Activated T-cell treated with anti-CD3 and anti-CD28 coated beads, Interleukin-2, amount 50 U/mL, for 4 hours (primary cell): ENCODE measurements around the gene FOXC2. TPM values are rescaled to one million over a fixed set of nuclear protein-coding genes. Genes with fewer than 3 reads are reported as not detected.

Source experiments
- ATAC-seq, 2 donors: fragments of 200-7000 bp; cut with Tn5 transposase; one replicate each; pipeline ENCODE4 v1.10.0; 2021
- DNase-seq: peaks from one replicate; pipeline ENCODE4 v3.0.0-alpha.2; 2020
- H3K27me3 Mint-ChIP-seq: one replicate; pipeline ENCODE4 v1.8.0; 2021; ENCODE audit warnings: low read depth, mixed read lengths
- H3K36me3 Mint-ChIP-seq: one replicate; pipeline ENCODE4 v1.8.0; 2022; ENCODE audit warnings: mixed read lengths; ENCODE audit not compliant: insufficient read depth
- H3K4me1 Mint-ChIP-seq: one replicate; pipeline ENCODE4 v1.8.0; 2021; ENCODE audit warnings: low read depth, mixed read lengths
- H3K4me3 Mint-ChIP-seq: one replicate; pipeline ENCODE4 v1.8.0; 2021; ENCODE audit warnings: mild to moderate bottlenecking, moderate library complexity, mixed read lengths
- H3K9me3 Mint-ChIP-seq: one replicate; pipeline ENCODE4 v1.8.0; 2021; ENCODE audit warnings: mixed read lengths
- total RNA-seq, 3 donors: library from RNA; stranded (reverse); gene quantifications; one replicate each; pipeline ENCODE4 v1.2.1, GENCODE V29; 2021

FOXC2 gene
- total RNA-seq, 3 donors from 2014 or later = not detected

DNA sequence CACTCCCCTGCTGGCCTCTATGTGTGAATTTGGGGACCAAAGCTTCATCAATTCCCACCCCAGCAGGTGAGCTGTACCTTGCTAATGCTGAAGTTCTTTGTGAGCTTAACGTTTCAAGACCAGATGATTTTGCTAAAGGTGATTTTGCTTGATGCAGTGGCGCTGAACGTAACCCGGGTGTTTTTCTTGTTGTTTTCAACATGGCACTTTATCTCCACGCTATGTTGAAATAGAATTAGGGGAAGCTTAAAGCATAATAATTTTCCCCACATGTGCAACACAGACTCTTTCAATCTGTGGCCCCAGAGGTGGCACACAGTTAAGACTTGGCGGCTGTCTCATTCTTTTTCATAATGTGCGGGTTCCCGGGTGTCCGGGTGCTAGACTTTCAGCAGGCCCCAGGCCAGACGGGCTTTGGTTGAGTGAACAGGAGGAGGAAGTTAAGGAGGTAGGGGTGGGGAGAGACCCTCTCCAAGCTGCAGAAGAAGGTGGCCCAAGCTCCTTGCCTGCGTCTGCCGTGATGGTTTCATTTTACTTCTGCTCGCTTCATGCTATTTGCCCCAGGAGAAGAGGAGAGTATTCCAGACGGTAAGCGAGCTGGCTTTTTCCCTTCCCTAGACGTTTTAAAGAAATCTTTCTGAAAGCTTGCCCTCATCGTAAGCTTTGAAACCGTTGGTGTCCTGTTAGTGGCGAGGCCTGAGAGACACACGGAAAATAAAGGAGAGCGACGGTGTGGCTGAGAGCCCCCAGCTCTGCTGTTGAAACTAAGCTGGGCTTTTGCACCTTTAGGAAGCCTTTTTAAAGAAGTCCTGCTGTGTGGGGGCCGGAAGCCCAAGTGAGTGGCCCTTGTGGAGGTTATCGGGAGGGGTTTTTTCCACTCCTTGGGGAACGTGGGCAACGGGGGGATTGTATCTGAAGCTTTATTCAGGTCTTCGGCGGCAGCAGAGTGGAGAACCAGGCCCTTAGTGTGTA, 4.2 kb downstream of the FOXC2 start:
- Mint-ChIP-seq H3K36me3 (no peaks in the 10 kb centered on the region), H3K27me3 (peaks cover 74% of the 10 kb centered on the region), H3K4me1 (peaks cover 2% of the 10 kb centered on the region), H3K9me3 (no peaks in the 10 kb centered on the region), H3K4me3 (no peak overlapping the region)
- no peak for DNase-seq
- no peak for ATAC-seq

DNA sequence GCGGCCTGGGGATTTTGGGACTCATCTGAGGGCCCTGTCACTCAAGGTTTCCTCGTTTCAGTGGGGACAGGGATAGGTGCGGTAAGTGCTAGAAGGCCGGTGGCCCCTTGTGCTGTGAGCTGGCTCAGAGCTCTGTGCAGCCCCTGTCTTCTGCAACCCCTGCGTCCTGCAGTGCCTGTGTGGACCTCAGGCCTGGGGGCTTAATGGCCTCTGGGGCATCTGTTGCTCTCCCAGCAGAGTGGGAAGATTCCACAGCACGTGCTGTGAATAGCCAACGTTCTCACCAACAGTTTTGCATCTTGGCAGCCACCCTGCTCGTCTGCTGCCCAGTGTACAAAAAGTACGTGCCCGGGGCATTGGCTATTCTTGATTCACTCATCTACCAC, 4.9 kb downstream of the FOXC2 start:
- no peaks in the 10 kb centered on the region for H3K9me3 Mint-ChIP-seq
- no peak for DNase-seq
- ATAC-seq = no peak
- peaks cover 5% of the 10 kb centered on the region for H3K4me1 Mint-ChIP-seq
- H3K4me3 Mint-ChIP-seq = no peak overlapping the region
- H3K27me3 Mint-ChIP-seq = peaks cover 77% of the 10 kb centered on the region
- H3K36me3 Mint-ChIP-seq = no peaks in the 10 kb centered on the region

DNA sequence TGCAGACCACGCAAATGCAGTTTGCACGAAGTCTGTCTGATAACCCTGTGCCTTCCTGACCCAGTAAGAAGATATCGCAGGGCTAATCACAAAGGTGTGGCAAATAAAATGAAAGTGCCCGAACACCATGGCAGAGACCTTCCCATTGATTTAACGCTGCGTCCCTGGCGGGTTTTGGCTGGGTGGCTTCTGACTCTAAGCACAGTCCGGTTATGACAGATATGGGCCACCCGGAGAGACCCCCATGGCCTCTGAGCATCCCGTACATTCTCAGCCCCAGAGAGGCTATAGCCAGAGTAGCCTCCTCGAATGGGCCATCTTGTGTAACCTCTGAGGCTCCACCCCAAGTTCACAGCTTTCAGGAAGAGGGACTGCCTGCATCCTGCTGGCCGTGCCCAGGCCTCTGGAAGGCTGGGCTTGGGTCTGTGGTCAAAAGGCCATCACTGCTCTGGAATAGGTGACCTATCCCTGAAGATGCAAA, 5.5 kb downstream of the FOXC2 start:
- Mint-ChIP-seq H3K27me3 (peaks cover 82% of the 10 kb centered on the region), H3K4me1 (peaks cover 8% of the 10 kb centered on the region), H3K4me3 (no peak overlapping the region), H3K9me3 (no peaks in the 10 kb centered on the region), H3K36me3 (no peaks in the 10 kb centered on the region)
- ATAC-seq (no peak), DNase-seq (no peak)

DNA sequence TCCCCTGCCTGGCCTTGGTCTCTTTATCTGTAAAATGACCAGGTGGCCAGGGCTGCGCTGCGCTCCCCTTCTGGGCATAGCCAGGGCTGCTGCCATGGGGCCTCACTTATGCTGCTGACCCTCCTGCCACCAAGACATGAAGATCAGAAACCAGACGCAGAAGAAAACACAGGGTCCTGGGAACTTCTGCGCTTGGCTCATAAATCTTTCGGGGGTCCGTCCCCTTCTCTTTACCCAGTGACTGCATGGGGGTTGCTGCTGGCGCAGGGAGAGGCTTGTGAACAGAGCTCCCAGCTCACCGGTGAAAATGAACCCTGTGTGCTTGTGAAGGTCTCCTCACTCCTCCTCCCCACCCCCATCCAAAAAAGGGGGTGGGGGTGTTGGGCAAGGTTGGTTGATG, 6.0 kb downstream of the FOXC2 start:
- no peaks in the 10 kb centered on the region for H3K36me3 Mint-ChIP-seq
- no peak overlapping the region for H3K4me3 Mint-ChIP-seq
- H3K27me3 Mint-ChIP-seq = peaks cover 82% of the 10 kb centered on the region
- no peak for ATAC-seq
- H3K9me3 Mint-ChIP-seq = no peaks in the 10 kb centered on the region
- DNase-seq = no peak
- peaks cover 9% of the 10 kb centered on the region for H3K4me1 Mint-ChIP-seq

DNA sequence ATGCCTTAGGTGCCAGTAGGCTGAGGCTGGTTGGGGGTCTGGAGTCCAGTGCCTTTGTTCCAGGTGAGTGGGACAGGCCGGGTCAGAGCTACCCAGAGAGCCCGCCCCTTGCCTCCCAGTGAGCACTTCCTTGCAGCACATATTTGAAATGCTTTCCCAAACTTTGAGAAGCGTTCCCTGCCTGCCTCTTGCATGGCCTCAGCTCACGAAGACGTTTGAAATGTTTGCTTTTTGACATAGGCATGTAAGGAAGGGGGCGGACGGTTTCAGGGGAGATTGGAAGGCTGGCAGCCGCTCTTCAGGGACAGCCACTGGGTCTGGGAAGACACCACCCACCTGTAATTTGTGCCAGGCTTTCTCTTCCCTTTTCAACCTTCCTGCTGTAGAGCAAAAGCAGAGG, 6.6 kb downstream of the FOXC2 start:
- DNase-seq = no peak
- H3K4me3 Mint-ChIP-seq = no peak overlapping the region
- no peaks in the 10 kb centered on the region for H3K9me3 Mint-ChIP-seq

DNA sequence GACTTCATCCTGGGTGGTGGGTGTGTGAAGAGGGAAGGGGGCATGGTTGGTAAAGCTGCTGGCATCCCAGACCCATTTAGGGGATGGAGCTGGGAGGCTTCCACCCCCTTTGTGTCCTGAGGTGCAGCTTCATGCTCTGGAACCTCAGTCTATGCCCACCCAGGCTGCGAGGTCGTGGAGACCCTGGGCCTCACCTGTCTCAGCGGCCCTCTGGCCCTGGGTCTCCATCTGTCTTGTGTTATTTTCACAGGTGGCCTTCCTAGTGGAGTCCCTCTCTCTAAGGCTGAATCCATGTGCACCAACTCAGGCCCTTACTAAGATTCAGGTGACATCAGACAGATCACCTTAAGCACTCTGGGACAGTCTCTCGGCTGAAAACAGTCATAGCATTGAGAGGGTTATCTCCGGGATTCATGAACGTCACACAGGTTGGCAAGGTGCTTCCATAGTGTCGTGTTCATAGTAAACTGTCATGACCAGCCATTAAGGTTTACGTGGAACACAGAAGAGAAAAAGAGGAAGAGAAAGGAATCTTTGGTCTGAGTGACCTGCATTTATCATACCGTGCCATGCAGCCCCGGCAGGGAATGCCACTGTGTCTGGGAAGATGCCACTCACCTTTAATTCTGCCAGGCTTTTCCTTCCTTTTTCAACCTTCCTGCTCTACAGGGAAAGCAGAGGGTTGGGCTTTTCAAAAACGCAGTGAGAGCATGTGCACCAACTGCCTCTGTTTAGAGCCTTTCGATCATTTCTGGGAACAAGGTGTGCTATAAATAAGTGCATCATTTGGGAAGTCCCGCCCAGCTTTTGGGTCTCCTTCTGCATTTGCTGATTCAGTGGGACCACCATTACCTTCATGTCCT, 7.2 kb downstream of the FOXC2 start:
- Mint-ChIP-seq H3K27me3 (peaks cover 89% of the 10 kb centered on the region), H3K9me3 (no peaks in the 10 kb centered on the region), H3K4me1 (peaks cover 13% of the 10 kb centered on the region), H3K4me3 (no peak overlapping the region), H3K36me3 (no peaks in the 10 kb centered on the region)
- ATAC-seq = no peak
- no peak for DNase-seq

More for the DNA sequence above, 6.6 kb downstream of the FOXC2 start:
- no peak for ATAC-seq
- H3K27me3 Mint-ChIP-seq = peaks cover 88% of the 10 kb centered on the region
- peaks cover 11% of the 10 kb centered on the region for H3K4me1 Mint-ChIP-seq
- no peaks in the 10 kb centered on the region for H3K36me3 Mint-ChIP-seq

DNA sequence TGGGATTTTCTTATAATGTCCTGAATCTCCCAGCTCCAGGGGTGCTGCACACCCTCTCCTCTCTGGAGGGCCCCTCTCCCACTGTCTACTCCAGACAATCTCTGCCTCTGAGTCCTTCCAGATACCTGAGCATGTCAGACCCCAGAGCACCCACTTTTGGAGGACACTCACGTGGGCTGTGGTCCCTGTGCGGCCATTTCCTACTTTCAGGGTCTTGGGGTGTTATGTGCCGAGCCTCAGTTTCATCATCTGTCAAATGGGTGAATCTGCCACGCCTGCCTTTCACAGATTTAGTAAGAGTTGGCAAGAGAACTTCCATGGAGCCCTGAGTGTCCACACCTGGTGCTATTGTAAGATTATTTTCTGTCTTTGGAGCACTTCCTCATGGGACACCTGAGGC, 8.0 kb downstream of the FOXC2 start:
- Mint-ChIP-seq H3K27me3 (peaks cover 85% of the 10 kb centered on the region), H3K9me3 (no peaks in the 10 kb centered on the region), H3K36me3 (no peaks in the 10 kb centered on the region), H3K4me1 (peaks cover 13% of the 10 kb centered on the region), H3K4me3 (no peak overlapping the region)
- ATAC-seq (no peak), DNase-seq (no peak)

DNA sequence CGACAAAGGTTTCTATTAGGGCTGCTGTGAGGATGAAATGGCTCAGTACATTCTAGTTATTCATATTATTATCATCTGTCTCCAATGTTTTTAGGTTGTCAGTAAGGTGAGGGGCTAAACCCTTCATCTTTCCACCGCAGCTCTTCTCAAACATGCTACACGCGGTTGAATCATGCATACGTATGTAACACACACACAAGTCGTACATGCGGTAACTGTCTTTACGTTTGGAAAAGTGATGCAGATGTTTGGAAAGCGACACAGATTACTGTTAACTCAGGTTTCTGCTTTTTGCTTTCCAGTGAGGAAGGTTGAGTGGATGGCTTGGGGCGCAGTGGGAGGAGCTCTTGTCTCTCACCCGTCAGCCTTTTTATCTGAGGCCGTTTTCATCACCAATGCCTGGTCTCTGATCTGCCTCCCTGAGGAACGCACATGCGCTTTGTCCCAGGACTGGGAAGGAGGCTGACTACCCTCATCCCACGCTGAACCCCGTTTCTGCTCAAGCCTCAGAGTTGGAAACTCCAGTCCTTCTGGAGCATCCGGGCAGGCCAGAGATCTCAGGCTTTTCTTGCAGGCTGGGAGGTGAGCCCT, 8.6 kb downstream of the FOXC2 start:
- no peak for ATAC-seq
- Mint-ChIP-seq H3K36me3 (no peaks in the 10 kb centered on the region), H3K4me1 (peaks cover 13% of the 10 kb centered on the region), H3K27me3 (peaks cover 86% of the 10 kb centered on the region), H3K4me3 (no peak overlapping the region), H3K9me3 (no peaks in the 10 kb centered on the region)
- DNase-seq = no peak

DNA sequence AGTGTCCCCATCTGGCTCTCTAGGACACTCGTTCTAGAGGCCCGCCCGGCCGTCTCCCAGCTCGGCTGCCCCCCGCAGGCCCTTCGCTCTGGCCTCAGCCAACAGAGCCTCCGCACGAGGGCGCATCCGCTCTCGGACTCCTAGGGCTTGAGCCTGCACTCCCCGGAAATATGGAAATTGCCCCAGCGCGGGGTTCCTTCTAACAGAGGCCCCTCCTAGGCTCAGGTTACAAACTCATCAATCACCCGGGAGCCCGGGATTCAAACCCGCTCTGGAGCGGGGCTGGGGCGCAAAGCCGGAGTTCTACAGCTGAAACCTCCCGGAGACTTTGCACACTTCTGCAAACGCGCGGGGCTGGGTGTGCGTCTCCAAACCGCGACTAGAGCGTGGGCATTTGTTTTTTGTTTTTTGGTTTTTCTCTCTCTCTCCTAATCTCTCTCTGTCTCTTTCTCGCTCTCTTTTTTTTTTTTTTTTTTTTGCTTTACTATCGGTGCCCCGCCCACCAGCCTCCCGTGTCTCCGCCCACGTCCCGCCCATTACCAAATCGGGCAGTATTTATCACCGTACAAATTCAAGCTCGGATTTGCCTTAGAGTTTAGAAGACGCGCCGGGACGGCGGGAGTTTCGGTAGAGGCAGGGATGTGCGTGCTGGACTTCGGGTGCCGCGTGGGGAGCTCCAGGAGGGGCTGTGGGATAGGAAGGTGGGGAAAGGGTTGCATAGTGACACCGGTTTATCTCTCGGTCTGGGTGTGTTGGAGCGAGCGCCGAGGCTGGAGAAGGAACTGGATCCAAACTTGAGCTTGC, 9.3 kb downstream of the FOXC2 start:
- Mint-ChIP-seq H3K27me3 (peaks cover 85% of the 10 kb centered on the region), H3K4me3 (peak overlapping the region; percentile 62), H3K36me3 (no peaks in the 10 kb centered on the region), H3K4me1 (peaks cover 13% of the 10 kb centered on the region), H3K9me3 (no peaks in the 10 kb centered on the region)
- peak; percentile 49 to 54 for ATAC-seq
- no peak for DNase-seq

DNA sequence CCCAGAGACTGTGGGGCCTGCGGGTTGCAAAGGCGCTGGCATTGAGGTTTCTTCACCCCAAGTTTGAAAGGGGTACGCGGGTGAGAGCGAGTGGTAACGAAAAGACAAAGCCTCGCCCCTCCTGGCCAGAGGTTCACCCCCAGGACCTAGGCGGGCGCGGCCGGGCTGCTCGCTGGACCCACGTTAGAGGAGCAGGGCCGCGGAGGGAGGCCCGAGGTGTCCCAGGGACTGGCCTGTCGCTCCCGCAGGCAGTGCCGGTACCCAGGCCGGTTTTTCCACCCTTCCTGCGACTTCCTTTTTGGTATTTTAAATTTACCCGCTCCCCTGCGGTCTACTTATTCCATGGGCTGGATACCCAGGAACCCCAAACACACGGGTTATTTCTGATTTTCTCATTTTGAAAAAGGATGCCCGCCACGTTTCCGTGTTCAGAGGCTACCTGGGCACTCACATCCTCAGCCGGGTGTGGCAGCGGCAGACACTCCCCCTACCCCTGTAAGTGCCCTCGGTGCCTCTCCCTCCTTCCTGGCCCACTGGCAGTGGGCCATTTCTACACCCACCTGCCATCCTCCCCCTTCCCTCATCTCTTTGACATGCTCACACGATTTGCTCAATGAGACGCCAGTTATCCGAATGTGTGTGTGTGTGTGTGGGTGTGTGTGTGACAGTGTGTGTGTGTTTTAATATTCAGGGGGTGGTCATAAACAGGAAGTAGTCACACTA, 10.1 kb downstream of the FOXC2 start:
- DNase-seq (no peak), ATAC-seq (peak in 1 of 2 donors; percentile 8)
- peaks cover 13% of the 10 kb centered on the region for H3K4me1 Mint-ChIP-seq
- peaks cover 88% of the 10 kb centered on the region for H3K27me3 Mint-ChIP-seq
- H3K4me3 Mint-ChIP-seq = peak overlapping the region; percentile 62
- H3K9me3 Mint-ChIP-seq = no peaks in the 10 kb centered on the region
- no peaks in the 10 kb centered on the region for H3K36me3 Mint-ChIP-seq

DNA sequence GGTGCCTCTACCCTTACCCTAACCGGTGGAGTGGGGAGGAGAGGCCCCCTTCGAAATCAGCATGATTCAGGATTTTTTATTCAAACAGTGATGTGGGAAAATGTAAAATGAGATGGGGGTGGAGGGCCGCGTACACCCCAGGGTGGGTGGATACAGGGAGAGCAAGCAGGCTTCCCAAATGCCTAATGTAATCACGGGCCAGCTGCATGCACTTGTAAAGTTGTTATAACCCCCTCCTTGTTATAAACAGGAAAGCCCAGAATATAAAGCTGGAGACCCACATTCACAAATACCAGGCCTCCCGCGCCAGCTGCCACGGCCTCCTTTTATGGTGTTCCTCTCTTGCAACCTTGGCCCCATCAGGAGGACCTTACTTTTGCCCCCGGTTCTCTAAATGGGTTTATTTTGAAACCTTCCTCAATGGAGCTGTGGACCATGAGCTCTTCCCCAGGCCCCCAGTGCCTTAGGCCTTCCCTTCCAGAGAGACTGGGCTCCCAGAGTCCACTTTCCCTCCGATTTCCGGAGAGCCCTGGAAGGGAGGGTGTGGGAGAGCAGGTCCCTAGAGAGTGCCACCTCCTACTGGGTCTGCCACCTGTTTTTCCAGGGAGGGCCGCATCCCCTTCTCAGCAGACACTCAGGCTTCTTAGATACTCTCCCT, 10.8 kb downstream of the FOXC2 start:
- no peak for DNase-seq
- no peak overlapping the region for H3K4me3 Mint-ChIP-seq
- ATAC-seq = no peak
- peaks cover 85% of the 10 kb centered on the region for H3K27me3 Mint-ChIP-seq
- H3K4me1 Mint-ChIP-seq = peaks cover 13% of the 10 kb centered on the region
- H3K36me3 Mint-ChIP-seq = no peaks in the 10 kb centered on the region
- H3K9me3 Mint-ChIP-seq = no peaks in the 10 kb centered on the region

DNA sequence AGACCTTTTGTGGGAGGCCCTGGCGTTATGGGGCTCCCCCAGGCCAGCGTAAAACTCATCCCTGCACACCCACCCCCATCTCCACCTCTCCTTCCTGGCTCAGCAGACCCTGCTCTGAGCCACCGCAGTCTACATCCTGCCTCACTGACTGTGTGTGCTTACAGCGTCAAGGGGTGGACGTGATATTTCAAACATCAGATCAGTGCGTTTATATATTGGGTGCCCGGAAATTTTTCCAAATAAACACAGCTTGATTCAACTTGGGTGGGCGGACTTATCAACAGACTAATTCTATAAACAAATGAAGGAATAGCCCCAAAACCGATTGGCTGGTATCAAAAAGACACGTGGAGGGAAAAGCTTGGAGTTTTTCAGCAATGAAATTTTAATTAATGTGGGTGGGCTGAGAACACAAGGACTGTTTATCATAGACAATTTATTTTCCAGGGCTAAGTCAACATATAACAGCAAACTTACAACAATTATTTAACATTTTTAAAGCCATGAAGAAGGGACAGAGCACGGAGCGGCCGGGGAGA, 11.5 kb downstream of the FOXC2 start, which contains the start of gene FOXL1:
TSS of gene FOXL1 (plus strand) at position 489 of the 539 bp plus-strand sequence. CDS start 175 bp downstream, outside the sequence.
- no peaks in the 10 kb centered on the region for H3K36me3 Mint-ChIP-seq
- H3K4me3 Mint-ChIP-seq = no peak within 1 kb of the TSS
- H3K4me1 Mint-ChIP-seq = peaks cover 13% of the 10 kb centered on the region
- no peaks in the 10 kb centered on the region for H3K9me3 Mint-ChIP-seq
- ATAC-seq (no peak), DNase-seq (no peak)
- H3K27me3 Mint-ChIP-seq = peaks cover 78% of the 10 kb centered on the region
